OCI-LY7 (cell line): ENCODE measurements around the gene VPS37D. TPM values are rescaled to one million over a fixed set of nuclear protein-coding genes. Genes with fewer than 3 reads are reported as not detected.

ENCODE experiments used
- BruUV-seq: library from RNA; stranded (reverse); fragments of 400-500 nt; replicated peaks from 2 replicates; lab custom pipeline; 2021; lab: Mats Ljungman, UMichigan
- CTCF ChIA-PET: fragments of 300-600 bp; sonication (Branson Sonifier 250); formaldehyde crosslinking; loops from one replicate; lab custom pipeline; 2022; ENCODE audit warnings: antibody characterized with exemption; ENCODE audit not compliant: unreplicated experiment; lab: Charles Lee
- POLR2A ChIA-PET: fragments of 300-600 bp; sonication (Branson Sonifier 250); formaldehyde crosslinking; loops from one replicate; lab custom pipeline; 2022; ENCODE audit warnings: antibody characterized with exemption; lab: Charles Lee
- DNase-seq: peaks from one replicate; pipeline ENCODE4 v3.0.0-alpha.2; 2015; ENCODE audit warnings: low spot score
- H2AFZ ChIP-seq: fragments of 200-600 bp; sonication (generic), shearing (Covaris generic); 2 replicates; pipeline ENCODE4 v1.6.1; 2014; ENCODE audit warnings: mild to moderate bottlenecking, antibody characterized with exemption, low read length, moderate library complexity
- H3K27ac ChIP-seq: fragments of 200-600 bp; sonication (generic); 2 replicates; pipeline ENCODE4 v1.5.1; 2014; ENCODE audit warnings: mixed run types, low read depth, mild to moderate bottlenecking, moderate library complexity, low read length, inconsistent platforms; ENCODE audit not compliant: poor library complexity, severe bottlenecking
- H3K36me3 ChIP-seq: fragments of 200-600 bp; sonication (generic); 2 replicates; pipeline ENCODE4 v1.6.1; 2014; ENCODE audit warnings: mild to moderate bottlenecking, antibody characterized with exemption, low read length, moderate library complexity, mixed read lengths; ENCODE audit not compliant: insufficient read depth
- H3K4me1 ChIP-seq: fragments of 200-600 bp; sonication (generic); 2 replicates; pipeline ENCODE4 v1.5.1; 2014; ENCODE audit warnings: mild to moderate bottlenecking, low read length; ENCODE audit not compliant: insufficient read depth, poor library complexity, severe bottlenecking
- H3K4me2 ChIP-seq: fragments of 200-600 bp; sonication (generic); 2 replicates; pipeline ENCODE4 v1.6.1; 2014; ENCODE audit warnings: mild to moderate bottlenecking, low read length
- H3K4me3 ChIP-seq: fragments of 200-600 bp; sonication (generic); 2 replicates; pipeline ENCODE4 v1.5.1; 2014; ENCODE audit warnings: mild to moderate bottlenecking, low read depth, low read length; ENCODE audit not compliant: poor library complexity, severe bottlenecking
- H3K79me2 ChIP-seq: fragments of 200-600 bp; sonication (generic); 2 replicates; pipeline ENCODE4 v1.6.1; 2016; ENCODE audit warnings: low read depth, mild to moderate bottlenecking, low read length, moderate library complexity, mixed read lengths; ENCODE audit not compliant: insufficient read depth
- H3K9me2 ChIP-seq: fragments of 200-600 bp; sonication (generic); 2 replicates; pipeline ENCODE4 v1.6.1; 2016; ENCODE audit warnings: mild to moderate bottlenecking, low read length, mixed read lengths; ENCODE audit not compliant: insufficient read depth
- H3K9me3 ChIP-seq: fragments of 200-600 bp; sonication (generic); 2 replicates; pipeline ENCODE4 v1.6.1; 2014; ENCODE audit warnings: mild to moderate bottlenecking, mixed run types, low read length, mixed read lengths
- H4K20me1 ChIP-seq: fragments of 200-600 bp; sonication (generic); 2 replicates; pipeline ENCODE4 v1.6.1; 2014; ENCODE audit warnings: mild to moderate bottlenecking, antibody characterized with exemption, low read length, moderate library complexity, mixed read lengths; ENCODE audit not compliant: insufficient read depth
- CTCF ChIP-seq: fragments of 200-600 bp; sonication (generic); conservative IDR thresholded peaks from 2 replicates; pipeline ENCODE4 v1.5.1; 2014; ENCODE audit warnings: mild to moderate bottlenecking, antibody characterized with exemption, low read length, moderate library complexity, mixed read lengths
- EZH2phosphoT487 ChIP-seq: fragments of 200-600 bp; sonication (generic); IDR thresholded peaks from 2 replicates; pipeline ENCODE4 v1.6.1; 2018; ENCODE audit warnings: low read depth, borderline replicate concordance, mild to moderate bottlenecking, mixed run types, antibody characterized with exemption, low read length, moderate library complexity, mixed read lengths
- intact Hi-C: fragments of 100-400 bp; cut with micrococcal nuclease; formaldehyde crosslinking; loops from one replicate; pipeline ENCODE4 v1.10.0; 2022; ENCODE audit not compliant: unreplicated experiment
- total RNA-seq, 2 experiments: library from RNA; depleted of rRNA in 1 of 2; stranded (reverse); fragments of >200 nt in 1 of 2; shearing (Covaris generic) in 1 of 2; gene quantifications; 2 replicates each; pipeline ENCODE4 v1.2.3, GENCODE V29; 2014 to 2022

Gene VPS37D
- total RNA-seq, 2 experiments from 2014 or later: 5.3 TPM

- H4K20me1 ChIP-seq: no peaks in the 10 kb centered on the region
- intact Hi-C loops: no loop called here
- no TSS peak for BruUV-seq
- no peak overlapping the region for H3K4me2 ChIP-seq
- H3K4me3 ChIP-seq: no peak overlapping the region
- DNase-seq: no peak
- H3K79me2 ChIP-seq: no peaks in the 10 kb centered on the region
- no peaks in the 10 kb centered on the region for H3K36me3 ChIP-seq
- no peak overlapping the region for H3K27ac ChIP-seq
- H3K9me3 ChIP-seq: 0 out of 2 replicates have a peak, but pooled peaks cover 12% of the 10 kb centered on the region
- POLR2A ChIA-PET: no interaction called here
- H3K9me2 ChIP-seq: no peaks in the 10 kb centered on the region
- CTCF ChIA-PET: no interaction called here
- no peak overlapping the region for H2AFZ ChIP-seq
- no peak for TF ChIP-seq EZH2phosphoT487
- TF ChIP-seq CTCF: no peak
- H3K4me1 ChIP-seq: no peaks in the 10 kb centered on the region
These were observed 24.8 kb upstream of the VPS37D start for GRCh38 chr7:73642834-73643233.

GRCh38 chr7:73644688-73645286, 22.8 kb upstream of the VPS37D start:
- ChIA-PET POLR2A (no interaction called here), CTCF (no interaction called here)
- no peaks in the 10 kb centered on the region for H4K20me1 ChIP-seq
- no peak overlapping the region for H3K4me3 ChIP-seq
- no peaks in the 10 kb centered on the region for H3K36me3 ChIP-seq
- H3K27ac ChIP-seq: no peak overlapping the region
- intact Hi-C loops: loop anchor here (1.0 kb wide), 1 partner anchor 16 kb away; no protein-coding TSS in a partner anchor
- no peaks in the 10 kb centered on the region for H3K4me1 ChIP-seq
- H3K9me3 ChIP-seq: 0 out of 2 replicates have a peak, but pooled peaks cover 12% of the 10 kb centered on the region
- H3K9me2 ChIP-seq: no peaks in the 10 kb centered on the region
- DNase-seq: no peak
- no peak overlapping the region for H3K4me2 ChIP-seq
- no TSS peak for BruUV-seq
- TF ChIP-seq EZH2phosphoT487: no peak
- no peak for TF ChIP-seq CTCF
- H2AFZ ChIP-seq: no peak overlapping the region
- H3K79me2 ChIP-seq: no peaks in the 10 kb centered on the region

GRCh38 chr7:73645643-73646174, 21.9 kb upstream of the VPS37D start:
- H3K4me3 ChIP-seq: no peak overlapping the region
- H3K79me2 ChIP-seq: no peaks in the 10 kb centered on the region
- H3K36me3 ChIP-seq: no peaks in the 10 kb centered on the region
- DNase-seq: no peak
- H2AFZ ChIP-seq: no peak overlapping the region
- no peak overlapping the region for H3K4me2 ChIP-seq
- 0 out of 2 replicates have a peak, but pooled peaks cover 12% of the 10 kb centered on the region for H3K9me3 ChIP-seq
- TF ChIP-seq CTCF (no peak), EZH2phosphoT487 (no peak)
- no peaks in the 10 kb centered on the region for H3K9me2 ChIP-seq
- ChIA-PET POLR2A (interaction anchor here (1.3 kb wide), 1 partner anchor 29 kb away, joined by 4 read pairs; no protein-coding TSS in a partner anchor), CTCF (no interaction called here)
- no TSS peak for BruUV-seq
- no peaks in the 10 kb centered on the region for H4K20me1 ChIP-seq
- intact Hi-C loops: loop anchor here (1.0 kb wide), 1 partner anchor 17 kb away; no protein-coding TSS in a partner anchor
- H3K4me1 ChIP-seq: no peaks in the 10 kb centered on the region
- no peak overlapping the region for H3K27ac ChIP-seq
